Measurements from ENCODE around the gene UBE2J2.

UBE2J2 gene

DNA sequence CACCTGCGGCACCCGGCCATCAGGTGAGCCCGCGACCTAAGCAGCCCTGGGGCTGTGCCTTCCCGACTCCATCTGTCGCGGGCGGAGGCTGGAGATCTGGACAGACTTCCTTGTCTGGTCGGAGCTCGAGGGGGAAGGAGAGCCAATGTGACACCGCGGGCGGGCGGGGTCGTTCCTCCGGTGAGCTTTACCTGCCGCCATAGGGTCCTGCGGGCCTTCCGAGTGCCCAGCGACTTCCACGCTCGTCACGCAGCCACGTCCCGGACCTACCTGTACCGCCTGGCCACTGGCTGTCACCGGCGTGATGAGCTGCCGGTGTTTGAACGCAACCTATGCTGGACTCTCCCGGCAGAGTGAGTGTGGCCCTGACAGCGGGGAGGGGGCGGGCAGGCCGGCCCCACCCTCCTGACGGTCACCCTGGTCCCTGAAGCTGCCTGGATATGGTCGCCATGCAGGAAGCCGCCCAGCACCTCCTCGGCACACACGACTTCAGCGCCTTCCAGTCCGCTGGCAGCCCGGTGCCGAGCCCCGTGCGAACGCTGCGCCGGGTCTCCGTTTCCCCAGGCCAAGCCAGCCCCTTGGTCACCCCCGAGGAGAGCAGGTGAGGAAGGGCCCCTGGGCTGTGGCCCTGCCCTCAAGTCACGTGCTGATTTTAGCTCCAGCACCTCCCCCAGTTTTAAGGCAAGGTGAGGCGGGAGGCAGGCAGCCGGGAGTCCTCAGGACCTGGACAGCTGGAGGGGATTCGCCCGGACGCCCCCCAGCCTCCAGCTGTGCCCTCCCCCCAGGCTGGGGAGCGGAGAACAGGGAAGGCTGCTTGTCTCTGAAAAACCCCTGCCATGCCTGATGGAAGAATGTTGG, 35.8 kb upstream of the UBE2J2 start:
- in situ Hi-C loops (cut with MboI; ENCODE audit: low sequenced_read_pairs), result no loop called here

DNA sequence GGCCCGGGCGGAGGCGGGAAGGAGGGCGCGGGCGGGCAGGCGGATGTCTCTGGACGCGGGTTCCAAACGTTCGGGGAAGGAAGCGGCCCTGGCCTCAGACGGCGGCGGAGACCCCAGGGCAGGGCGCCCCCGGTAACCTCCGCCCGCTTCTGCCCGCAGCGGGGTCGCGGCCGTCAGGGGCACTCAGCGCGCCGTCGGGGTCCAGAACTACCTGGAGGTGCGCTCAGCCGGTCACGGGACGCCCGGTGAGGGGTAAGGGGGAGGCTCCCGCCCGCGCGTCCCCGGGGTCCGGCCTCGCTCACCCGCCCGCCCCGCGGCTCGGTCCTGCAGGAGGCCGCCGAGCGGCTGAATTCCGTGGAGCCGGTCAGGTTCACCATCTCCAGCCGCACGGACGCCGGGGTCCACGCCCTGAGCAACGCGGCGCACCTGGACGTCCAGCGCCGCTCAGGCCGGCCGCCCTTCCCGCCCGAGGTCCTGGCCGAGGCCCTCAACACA, 35.1 kb upstream of the UBE2J2 start:
- in situ Hi-C loops (cut with MboI; ENCODE audit: low sequenced_read_pairs), result no loop called here

DNA sequence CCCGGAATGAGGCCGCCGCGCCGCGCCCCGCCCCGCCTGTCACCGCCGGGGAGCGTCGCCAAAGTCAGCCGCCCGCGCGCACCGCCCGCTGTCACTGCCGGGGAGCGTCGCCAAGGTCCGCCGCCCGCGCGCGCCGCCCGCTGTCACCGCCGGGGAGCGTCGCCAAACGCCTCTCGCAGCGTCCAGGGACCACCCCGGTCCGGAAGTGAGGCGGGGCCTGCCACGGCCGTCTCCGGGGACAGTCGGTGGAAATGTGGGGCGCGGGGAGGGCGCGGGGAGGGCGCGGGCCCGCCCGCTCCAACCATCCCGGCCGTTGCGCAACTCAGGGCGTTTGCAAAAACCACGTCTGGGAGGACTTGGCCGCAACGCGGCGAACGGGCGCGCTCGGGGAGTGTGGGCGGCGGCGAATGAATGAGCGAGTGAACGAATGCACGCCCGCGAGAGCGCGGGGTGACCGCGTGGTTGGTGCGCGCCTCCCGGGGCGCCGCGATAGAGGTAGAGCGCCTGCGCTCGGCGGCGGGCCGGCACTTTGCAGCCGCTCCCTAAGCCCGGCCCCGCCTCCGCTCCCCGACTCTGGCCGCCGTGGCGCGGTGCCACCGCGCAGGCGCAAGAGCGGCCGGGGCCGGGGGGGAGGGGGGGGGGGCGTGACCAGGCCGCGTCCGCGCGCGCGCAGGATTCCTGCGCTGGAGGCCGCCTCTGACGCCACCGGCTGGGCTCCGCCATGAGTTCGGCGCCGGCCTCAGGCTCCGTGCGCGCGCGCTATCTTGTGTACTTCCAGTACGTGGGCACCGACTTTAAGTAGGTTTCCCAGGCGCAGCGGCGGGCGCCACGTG, 34.5 kb upstream of the UBE2J2 start, which contains the start of the genes ACAP3 and PUSL1:
ACAP3 (minus strand) TSS at position 8 of the 833 bp plus-strand sequence. CDS start 115 bp downstream, outside the sequence.
PUSL1 (plus strand) TSS at position 675 of the 833 bp plus-strand sequence; CDS start at position 722, 47 bp downstream.
- in situ Hi-C loops (cut with MboI; ENCODE audit: low sequenced_read_pairs), result no loop called here

DNA sequence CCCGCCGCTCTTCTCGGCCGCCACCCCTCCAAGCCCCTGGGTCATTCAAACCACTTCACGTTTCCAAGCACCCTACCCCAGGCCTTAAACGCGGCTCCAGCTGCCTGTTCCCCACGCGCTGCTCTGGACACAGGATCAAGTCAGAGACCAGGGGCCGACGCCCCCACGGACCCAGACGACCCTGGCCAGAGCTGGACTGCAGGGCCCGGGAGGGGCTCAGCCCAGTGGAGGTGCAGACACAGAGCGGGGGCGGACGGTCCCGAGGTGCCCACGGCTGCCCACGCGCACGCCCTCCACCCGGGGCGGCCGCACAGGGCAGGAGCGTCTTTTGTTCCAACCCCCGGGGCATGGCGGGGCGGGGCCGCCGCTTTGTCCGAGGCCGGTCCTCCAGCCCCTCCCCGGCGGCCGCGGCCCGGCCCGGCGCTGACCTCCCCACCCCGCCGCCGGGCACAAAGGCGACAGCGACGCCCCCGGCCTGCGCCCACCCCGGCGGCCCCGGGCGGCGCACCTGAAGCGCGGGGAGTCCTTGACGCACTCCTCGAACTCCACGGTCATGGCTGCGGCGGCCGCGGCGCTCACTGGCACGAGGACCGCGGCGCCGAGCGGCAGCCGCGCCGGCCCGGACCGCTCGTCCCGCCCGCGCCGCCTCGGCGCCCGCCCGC, 33.7 kb upstream of the UBE2J2 start:
- in situ Hi-C loops (cut with MboI; ENCODE audit: low sequenced_read_pairs), result no loop called here

DNA sequence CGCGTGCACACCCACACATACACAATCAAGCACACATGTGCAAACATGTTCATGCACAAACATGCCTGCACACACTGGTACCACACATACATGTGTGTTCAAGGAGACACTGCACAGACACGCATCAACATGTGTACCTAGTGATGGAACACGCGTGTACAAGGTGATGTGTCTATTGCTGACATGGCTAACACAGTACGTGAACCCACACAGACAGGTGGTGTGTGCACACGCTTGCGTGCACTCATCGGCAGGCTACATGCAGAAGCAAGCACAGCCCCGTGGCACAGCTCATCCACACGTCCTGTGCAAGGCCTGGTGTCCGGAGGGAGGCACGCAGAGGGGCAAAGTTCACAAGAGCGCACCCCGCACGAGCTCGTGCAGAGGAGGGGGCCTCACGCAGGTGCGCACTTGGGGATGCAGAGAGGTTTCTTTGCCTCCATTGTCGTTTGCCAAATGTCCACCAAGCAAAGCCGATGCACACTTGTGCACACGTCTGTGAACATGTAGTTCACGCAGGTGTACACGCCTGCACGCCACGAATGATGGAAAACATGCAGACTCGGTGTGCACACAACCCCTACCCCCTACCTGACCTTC, 33.1 kb upstream of the UBE2J2 start:
- in situ Hi-C loops (cut with MboI; ENCODE audit: low sequenced_read_pairs), result no loop called here

DNA sequence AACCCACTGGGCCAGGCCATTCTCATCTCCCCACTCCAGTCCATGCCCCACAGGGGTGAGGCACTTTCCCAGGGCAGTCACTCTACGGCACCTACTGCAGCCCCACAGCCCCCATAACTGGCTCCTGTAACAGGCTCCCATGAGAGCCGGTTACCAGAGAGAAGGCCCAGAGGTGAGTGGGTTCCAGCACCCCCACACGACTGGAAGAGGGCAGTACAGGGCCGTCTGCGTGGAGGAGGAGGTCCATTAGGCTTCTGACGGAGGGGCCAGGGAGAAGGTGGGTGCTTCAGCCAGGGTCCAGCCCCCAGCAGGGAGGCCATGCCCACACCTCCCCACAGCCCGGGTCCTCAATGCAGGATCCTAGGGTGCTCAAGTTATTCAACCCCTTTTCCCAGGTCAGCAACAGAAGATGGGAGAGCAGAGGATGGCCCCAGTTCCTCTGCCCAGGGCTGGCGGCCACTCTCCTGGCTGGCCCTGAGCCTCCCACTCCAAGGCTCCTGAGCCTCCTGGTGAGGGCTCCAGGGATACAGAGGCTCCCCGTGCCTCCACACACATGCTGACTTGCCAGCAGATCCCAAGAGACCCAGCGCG, 32.5 kb upstream of the UBE2J2 start:
- in situ Hi-C loops (cut with MboI; ENCODE audit: low sequenced_read_pairs), result no loop called here

DNA sequence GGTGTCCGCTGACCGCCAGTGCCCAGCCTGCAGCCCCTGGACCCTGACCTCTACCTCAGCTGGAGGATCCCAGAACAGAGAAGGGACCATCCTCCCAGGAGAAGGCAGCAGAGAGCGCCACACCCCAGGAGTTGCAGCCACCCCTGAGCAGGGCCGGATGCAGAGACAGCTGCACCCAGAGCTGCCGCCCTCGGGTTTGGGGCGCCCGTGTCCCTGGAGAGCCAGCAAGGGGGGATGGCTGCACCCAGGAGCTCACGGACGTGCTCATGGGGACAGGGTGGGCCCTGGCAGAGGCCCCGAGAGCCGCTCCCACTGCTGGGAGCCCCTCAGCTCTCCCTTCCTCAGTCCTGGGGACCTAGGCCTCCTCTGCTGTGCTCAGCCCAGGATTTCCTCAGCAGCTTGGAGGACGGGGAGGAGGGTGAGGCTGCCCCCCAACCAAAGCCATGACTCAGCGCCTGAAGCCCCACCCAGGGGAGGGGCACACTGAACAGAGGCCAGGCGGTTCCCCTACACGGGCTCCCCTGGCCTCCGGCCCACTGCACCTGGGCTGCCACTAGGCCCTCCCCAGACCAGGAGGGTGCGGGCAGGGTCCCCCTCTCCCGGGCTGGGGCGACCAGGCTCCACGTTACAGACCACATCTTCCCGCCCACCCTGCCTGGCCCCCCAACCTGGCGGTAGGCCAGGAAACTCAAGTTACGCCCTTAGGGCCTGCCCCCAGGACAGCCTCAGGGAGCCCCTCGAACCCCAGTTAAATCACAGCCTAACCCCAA, 31.8 kb upstream of the UBE2J2 start:
- in situ Hi-C loops (cut with MboI; ENCODE audit: low sequenced_read_pairs), result no loop called here

DNA sequence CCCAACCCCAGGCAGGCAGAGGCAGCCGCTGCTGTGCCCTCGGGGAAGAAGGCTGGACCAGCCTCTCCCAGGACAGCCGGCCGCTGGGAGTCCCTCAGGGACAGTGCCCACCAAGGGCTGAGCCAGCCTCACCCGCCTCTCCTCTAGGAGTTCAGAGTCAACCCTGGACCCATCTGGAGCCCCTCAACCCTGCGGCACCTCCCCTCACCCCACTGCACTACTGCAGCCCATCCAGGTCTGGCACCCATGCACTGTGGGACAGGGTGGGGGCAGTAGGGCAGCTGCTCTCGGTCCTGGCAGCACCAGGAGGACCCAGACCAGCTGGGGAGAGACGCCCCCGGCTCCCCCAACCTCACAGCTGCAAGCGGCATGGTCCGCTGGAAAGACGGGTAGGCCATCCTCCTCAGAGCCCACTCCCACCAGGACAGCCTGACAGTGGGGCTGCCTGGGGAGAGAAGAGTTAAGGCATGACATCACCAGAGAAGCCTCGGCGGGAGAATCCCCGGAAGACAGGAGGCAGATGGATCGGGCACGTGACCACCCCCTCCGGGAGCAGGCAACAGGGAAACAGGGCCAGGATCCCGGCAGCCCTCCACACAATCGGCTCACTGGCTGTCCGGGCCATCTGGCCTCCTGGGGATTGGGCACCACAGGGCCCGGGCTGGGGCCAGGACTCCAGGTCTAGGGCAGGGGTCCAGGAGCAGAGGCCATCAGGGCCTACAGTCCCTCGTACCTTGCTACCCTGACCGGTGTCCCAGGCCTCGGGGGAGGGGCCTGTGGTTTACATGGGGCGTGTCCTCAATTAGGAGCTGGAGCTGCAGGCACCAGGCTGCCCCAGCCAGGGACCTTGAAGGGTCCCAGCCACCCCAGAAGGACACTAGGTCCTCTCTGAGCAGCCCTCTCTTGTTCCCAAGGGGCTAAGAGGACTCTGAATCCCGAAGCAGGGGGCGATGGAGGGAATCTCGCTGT, 31.0 kb upstream of the UBE2J2 start:
- in situ Hi-C loops (cut with MboI; ENCODE audit: low sequenced_read_pairs), result no loop called here

DNA sequence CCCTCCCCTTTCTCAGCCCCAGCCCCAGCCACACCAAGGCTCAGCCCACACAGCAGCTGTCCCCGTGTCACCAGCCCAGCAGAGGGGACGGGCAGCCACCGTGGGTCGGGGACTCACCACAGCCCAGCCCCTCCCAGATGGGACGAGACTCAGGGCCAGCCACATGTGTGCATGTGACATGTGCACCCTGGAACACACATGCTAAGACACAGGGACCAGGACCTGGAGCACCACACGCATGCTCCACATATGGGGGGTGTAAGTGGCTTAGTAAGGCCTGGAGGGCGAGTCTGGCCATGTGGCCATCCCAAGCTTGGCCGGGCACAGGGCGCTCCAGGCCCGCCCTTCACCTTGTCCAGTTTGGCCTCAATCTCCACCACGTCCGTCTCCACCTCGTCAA, 30.1 kb upstream of the UBE2J2 start:
- in situ Hi-C loops (cut with MboI; ENCODE audit: low sequenced_read_pairs), result no loop called here

DNA sequence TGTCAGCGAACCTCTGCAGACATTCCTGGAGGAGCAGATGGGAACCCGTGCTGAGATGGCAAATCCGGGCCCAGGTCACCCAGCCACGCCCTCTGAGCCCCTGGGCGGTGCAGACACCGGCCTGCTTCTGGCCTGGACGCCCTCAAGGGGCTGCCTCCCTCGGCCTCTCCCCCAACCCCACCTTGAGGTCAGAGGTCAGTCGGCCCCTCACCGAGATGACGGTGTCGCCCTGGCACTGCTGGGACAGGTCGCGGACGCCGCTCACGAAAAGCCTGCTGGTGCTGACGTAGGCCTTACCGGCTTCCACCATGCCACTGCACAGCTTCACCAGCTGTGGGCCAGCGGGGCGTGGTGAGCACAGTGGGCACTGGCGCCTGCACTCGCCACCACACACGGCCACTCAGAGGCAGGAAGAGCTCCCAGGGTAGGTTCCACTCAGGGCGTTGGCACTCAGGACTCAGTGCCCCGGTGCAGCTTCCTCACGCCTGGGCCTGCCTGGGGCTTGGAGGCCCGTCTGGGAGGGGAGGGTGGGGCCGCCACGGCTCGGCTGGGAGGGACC, 29.4 kb upstream of the UBE2J2 start:
- in situ Hi-C loops (cut with MboI; ENCODE audit: low sequenced_read_pairs), result no loop called here

DNA sequence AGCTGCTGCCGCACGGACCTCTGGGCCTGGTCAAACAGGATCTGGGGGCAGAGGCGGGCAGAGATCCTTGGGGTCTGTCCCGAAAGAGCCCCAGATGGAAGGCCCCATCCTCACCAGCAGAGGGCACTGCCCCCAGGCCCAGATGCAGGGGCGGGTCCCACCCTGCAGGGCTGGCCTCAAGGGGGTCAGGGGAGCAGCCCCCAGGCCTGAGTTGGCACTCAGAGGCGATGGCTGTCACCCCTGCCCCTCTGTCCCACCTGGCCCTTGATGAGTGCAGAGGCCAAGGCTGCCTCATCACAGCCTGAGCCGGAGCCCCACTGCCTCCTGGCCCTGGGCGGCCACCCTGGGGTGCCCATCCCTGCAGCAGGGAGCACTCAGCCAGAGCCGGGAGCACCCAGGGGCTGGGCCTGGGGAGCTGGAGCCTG, 28.4 kb upstream of the UBE2J2 start:
- in situ Hi-C loops (cut with MboI; ENCODE audit: low sequenced_read_pairs), result no loop called here

DNA sequence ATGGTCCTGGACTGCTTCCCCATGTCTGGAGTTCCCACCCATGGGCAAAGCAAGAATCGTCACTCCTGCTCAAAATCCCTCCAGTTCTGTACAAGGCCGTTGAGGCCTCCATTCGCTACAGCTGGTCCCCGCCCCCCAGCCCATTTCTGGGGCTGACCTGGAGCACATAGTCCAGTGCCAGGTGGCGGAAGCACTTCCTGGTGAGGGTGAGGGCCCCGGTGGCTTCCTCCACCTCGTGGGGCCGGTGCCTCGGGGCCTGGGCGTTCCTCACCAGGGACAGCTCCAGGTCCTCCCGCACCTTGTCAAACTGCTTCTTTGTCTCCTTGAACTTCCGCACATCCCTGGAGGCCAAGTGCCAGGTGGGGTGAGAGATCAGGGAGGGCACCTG, 26.7 kb upstream of the UBE2J2 start:
- in situ Hi-C loops (cut with MboI; ENCODE audit: low sequenced_read_pairs), result no loop called here

DNA sequence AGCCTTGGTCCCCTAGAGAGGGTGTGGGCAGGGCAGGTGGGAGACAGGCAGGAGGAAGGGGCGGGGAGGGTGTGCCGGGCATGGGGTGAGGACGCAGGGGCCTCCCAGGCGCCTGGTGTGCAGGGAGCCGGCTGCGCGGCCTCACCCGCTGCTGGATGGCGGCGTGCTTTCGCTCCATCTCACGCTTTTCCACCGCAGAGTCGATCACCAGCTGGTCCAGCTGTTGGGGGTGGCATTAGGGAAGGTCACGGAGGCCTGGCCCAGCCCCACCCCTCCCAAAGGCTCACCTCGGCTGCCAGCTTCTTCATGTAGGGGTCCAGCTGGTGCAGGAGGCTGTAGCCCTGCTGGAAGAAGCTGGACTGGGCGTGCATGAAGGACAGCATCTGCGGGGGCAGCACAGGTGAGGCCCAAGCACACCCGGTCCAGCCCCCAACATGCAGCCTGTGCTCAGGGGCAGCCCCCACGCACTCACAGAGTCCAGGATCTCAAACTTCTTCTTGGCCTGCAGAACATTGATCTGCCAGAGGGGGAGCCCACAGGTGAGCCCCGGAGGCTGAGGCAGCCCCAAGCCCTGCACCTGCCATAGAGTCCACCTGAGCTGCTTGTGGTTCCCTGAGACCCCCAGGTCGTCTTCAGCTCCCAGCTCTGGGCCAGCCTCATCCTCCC, 26.2 kb upstream of the UBE2J2 start:
- in situ Hi-C loops (cut with MboI; ENCODE audit: low sequenced_read_pairs), result no loop called here

DNA sequence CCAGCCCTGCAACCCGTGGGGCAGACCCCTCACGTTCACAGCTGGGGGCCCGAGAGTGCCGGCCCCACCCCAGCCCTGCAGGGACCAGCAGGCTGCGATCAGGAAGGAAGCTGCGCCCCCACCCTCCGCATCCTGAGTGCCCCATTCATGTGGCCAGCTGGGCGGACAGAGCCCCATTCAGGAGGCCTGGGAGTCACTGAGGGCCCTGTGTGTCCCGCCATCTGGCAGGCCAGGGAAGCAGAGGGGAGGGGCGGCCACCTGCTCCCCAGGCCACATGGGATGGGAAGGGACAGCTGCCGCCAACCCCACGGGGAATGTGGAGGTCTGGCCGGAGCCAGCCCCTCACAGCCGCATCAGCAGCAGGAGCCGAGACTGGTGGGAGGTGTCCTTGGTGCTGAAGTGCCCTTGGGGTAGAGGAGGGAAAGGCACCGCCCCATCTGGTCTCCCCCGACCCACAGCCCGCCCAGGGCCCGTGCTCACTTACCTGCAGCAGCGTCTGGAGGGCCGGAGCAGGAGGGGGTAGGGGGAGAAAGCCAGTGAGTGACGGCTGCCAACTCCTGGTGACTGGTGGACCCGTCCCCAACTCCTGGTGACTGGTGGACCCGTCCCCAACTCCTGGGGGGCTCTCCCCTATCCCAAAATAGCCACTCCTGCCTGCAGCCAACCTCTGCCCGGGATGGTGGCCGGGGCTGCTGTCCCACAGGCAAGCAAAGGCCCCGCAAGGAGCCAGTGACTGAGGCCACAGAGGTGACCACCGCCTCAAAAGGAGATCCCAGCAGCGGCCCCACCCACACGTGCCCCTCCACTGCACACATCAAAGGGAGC, 25.4 kb upstream of the UBE2J2 start:
- in situ Hi-C loops (cut with MboI; ENCODE audit: low sequenced_read_pairs), result no loop called here

DNA sequence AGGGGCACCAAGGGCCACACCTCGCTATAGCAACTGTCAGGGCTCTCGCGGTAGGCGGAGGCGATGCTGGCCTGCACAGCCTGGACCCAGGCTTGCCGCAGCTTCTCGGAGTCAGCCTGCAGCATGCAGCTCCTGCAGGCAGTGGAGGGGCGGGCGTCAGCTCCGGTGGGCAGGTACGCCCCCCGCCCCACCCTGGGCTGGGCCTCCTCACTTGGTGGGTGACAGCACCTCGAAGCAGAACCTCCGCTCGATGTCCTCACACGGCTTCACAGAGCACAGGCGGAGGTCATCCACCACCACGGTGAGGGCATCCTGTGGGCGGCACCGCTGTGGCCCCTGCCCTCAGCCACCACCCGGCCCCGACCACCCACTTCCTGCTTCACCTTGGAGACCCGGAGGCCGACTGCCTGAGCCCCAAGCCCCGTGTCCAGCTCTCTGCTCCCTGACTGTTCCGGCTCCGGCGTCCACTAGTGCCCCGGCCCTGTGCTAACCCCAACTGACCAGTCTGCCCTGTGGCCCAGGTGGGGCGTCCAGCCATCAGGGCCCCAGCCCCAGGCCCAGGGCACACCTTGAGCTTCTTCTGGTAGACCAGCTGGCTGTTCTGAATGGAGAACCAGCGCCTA, 24.3 kb upstream of the UBE2J2 start:
- in situ Hi-C loops (cut with MboI; ENCODE audit: low sequenced_read_pairs), result no loop called here
